Left ventricle myocardium inferior (tissue), 1 donor: ENCODE results near the gene PTP4A2. TPM values are rescaled to one million over a fixed set of nuclear protein-coding genes. Genes with fewer than 3 reads are reported as not detected.

Experiments
- DNase-seq: peaks from one replicate; pipeline ENCODE4 v3.0.0-alpha.2; 2020
- H3K27ac ChIP-seq: fragments of 200-600 bp; replicated peaks from 2 replicates; pipeline ENCODE4 v1.8.0; 2021
- H3K27me3 ChIP-seq: fragments of 200-600 bp; 2 replicates; pipeline ENCODE4 v1.8.0; 2021; ENCODE audit warnings: low read depth
- H3K36me3 ChIP-seq: fragments of 200-600 bp; 2 replicates; pipeline ENCODE4 v1.8.0; 2021
- H3K4me1 ChIP-seq: fragments of 200-600 bp; 2 replicates; pipeline ENCODE4 v1.8.0; 2021
- H3K4me3 ChIP-seq: fragments of 200-600 bp; 2 replicates; pipeline ENCODE4 v1.8.0; 2021; ENCODE audit warnings: mild to moderate bottlenecking, moderate library complexity
- H3K9me3 ChIP-seq: fragments of 200-600 bp; replicated peaks from 2 replicates; pipeline ENCODE4 v1.8.0; 2021
- CTCF ChIP-seq: fragments of 200-600 bp; IDR thresholded peaks from 2 replicates; pipeline ENCODE4 v1.8.0; 2021; ENCODE audit warnings: antibody characterized with exemption, mild to moderate bottlenecking, borderline replicate concordance
- intact Hi-C: fragments of 100-400 bp; cut with micrococcal nuclease; formaldehyde crosslinking; loops from one replicate; pipeline ENCODE4 v1.11.0; 2022
- total RNA-seq: library from RNA; stranded (reverse); fragmentation: NEBNext Ultra II Directional; extraction: Animal tissue kit (Norgen Biotek cat#: 25700); gene quantifications from one replicate; pipeline ENCODE4 v1.2.1, GENCODE V29; 2021
- donor health status: DM: no; HTN: yes; CAD: no; lungs with severe emphysema.

Gene PTP4A2
- total RNA-seq, 1 donor from 2014 or later = 203 TPM

- Histone ChIP-seq H3K36me3 (no peaks in the 10 kb centered on the region), H3K27ac (no peak overlapping the region), H3K4me3 (no peak overlapping the region), H3K27me3 (no peaks in the 10 kb centered on the region), H3K9me3 (peaks cover 7% of the 10 kb centered on the region), H3K4me1 (peaks cover 19% of the 10 kb centered on the region)
- TF ChIP-seq CTCF = no peak
- intact Hi-C loops = no loop called here
- DNase-seq = no peak
Measured at GRCh38 chr1:31877544-31877943, 60.6 kb downstream of the PTP4A2 start.

GRCh38 chr1:31875636-31876236 lies 62.4 kb downstream of the PTP4A2 start:
- no peak for TF ChIP-seq CTCF

GRCh38 chr1:31874942-31875341 lies 63.2 kb downstream of the PTP4A2 start:
- intact Hi-C loops = no loop called here
- Histone ChIP-seq H3K9me3 (peaks cover 7% of the 10 kb centered on the region), H3K4me1 (peaks cover 2% of the 10 kb centered on the region), H3K27ac (no peak overlapping the region), H3K4me3 (no peak overlapping the region), H3K27me3 (no peaks in the 10 kb centered on the region), H3K36me3 (no peaks in the 10 kb centered on the region)
- DNase-seq = no peak
- TF ChIP-seq CTCF = no peak

More at GRCh38 chr1:31875636-31876236, 62.4 kb downstream of the PTP4A2 start:
- H3K4me1 ChIP-seq = peaks cover 10% of the 10 kb centered on the region
- H3K9me3 ChIP-seq = peaks cover 7% of the 10 kb centered on the region
- H3K4me3 ChIP-seq = no peak overlapping the region
- no peaks in the 10 kb centered on the region for H3K27me3 ChIP-seq
- no peaks in the 10 kb centered on the region for H3K36me3 ChIP-seq
- H3K27ac ChIP-seq = no peak overlapping the region
- intact Hi-C loops = no loop called here
- DNase-seq = no peak

- TF ChIP-seq CTCF = no peak
- Histone ChIP-seq H3K27me3 (no peaks in the 10 kb centered on the region), H3K4me1 (no peaks in the 10 kb centered on the region), H3K4me3 (no peak overlapping the region), H3K36me3 (no peaks in the 10 kb centered on the region), H3K9me3 (peaks cover 7% of the 10 kb centered on the region), H3K27ac (no peak overlapping the region)
- no peak for DNase-seq
- intact Hi-C loops = no loop called here
Measured at GRCh38 chr1:31872658-31873636, 65.2 kb downstream of the PTP4A2 start.

GRCh38 chr1:31871703-31872102 lies 66.5 kb downstream of the PTP4A2 start:
- peaks cover 7% of the 10 kb centered on the region for H3K9me3 ChIP-seq
- no peak overlapping the region for H3K27ac ChIP-seq
- no peak overlapping the region for H3K4me3 ChIP-seq
- H3K4me1 ChIP-seq = no peaks in the 10 kb centered on the region
- DNase-seq = no peak
- no peaks in the 10 kb centered on the region for H3K27me3 ChIP-seq
- H3K36me3 ChIP-seq = no peaks in the 10 kb centered on the region
- intact Hi-C loops = no loop called here
- TF ChIP-seq CTCF = no peak
